Measurements from ENCODE around the gene DZIP3.
"Not testable (repeated sequence)": the region's sequence is repeated elsewhere in the genome, so short reads cannot be mapped to it uniquely, and the experiment has no call there.

Gene DZIP3

GRCh38 chr3:108598375-108598774 is 8.9 kb downstream of the DZIP3 start:
- no peak for DNase-seq (ENCODE audit: low spot score)

- DNase-seq (ENCODE audit: low spot score), result no peak
These were observed 10.3 kb downstream of the DZIP3 start for GRCh38 chr3:108599677-108600409.

- DNase-seq (ENCODE audit: low spot score), result no peak
These were observed 12.9 kb downstream of the DZIP3 start for GRCh38 chr3:108602249-108602934.

- DNase-seq (ENCODE audit: low spot score), result no peak
These were observed 13.4 kb downstream of the DZIP3 start for GRCh38 chr3:108602935-108603294.

GRCh38 chr3:108603691-108604090 is 14.2 kb downstream of the DZIP3 start:
- DNase-seq (ENCODE audit: low spot score), result no peak

GRCh38 chr3:108605028-108605427 is 15.5 kb downstream of the DZIP3 start:
- no peak for DNase-seq (ENCODE audit: low spot score)

- DNase-seq (ENCODE audit: low spot score), result no peak
These were observed 16.0 kb downstream of the DZIP3 start for GRCh38 chr3:108605491-108605890.

GRCh38 chr3:108608750-108609149 is 19.2 kb downstream of the DZIP3 start:
- DNase-seq (ENCODE audit: low spot score), result no peak

GRCh38 chr3:108610651-108611050 is 21.1 kb downstream of the DZIP3 start:
- no peak for DNase-seq (ENCODE audit: low spot score)

- DNase-seq (ENCODE audit: low spot score), result not testable (repeated sequence)
These were observed 26.6 kb downstream of the DZIP3 start for GRCh38 chr3:108616090-108616489.

GRCh38 chr3:108620250-108620649 is 30.7 kb downstream of the DZIP3 start:
- no peak for DNase-seq (ENCODE audit: low spot score)

GRCh38 chr3:108623504-108623903 is 34.0 kb downstream of the DZIP3 start:
- no peak for DNase-seq (ENCODE audit: low spot score)

GRCh38 chr3:108629974-108630373 is 40.5 kb downstream of the DZIP3 start:
- DNase-seq (ENCODE audit: low spot score), result no peak

- no peak for DNase-seq (ENCODE audit: low spot score)
These were observed 53.0 kb downstream of the DZIP3 start for GRCh38 chr3:108642526-108642925.

GRCh38 chr3:108645364-108645763 is 55.8 kb downstream of the DZIP3 start:
- no peak for DNase-seq (ENCODE audit: low spot score)

GRCh38 chr3:108655664-108656063 is 66.1 kb downstream of the DZIP3 start:
- DNase-seq (ENCODE audit: low spot score), result not testable (repeated sequence)

GRCh38 chr3:108661699-108662098 is 72.2 kb downstream of the DZIP3 start:
- DNase-seq (ENCODE audit: low spot score), result no peak

- DNase-seq (ENCODE audit: low spot score), result peak; percentile 77
These were observed 72.7 kb downstream of the DZIP3 start for GRCh38 chr3:108662142-108662738.

- no peak for DNase-seq (ENCODE audit: low spot score)
These were observed 74.7 kb downstream of the DZIP3 start for GRCh38 chr3:108664266-108664665.

GRCh38 chr3:108667312-108667711 is 77.8 kb downstream of the DZIP3 start:
- no peak for DNase-seq (ENCODE audit: low spot score)

GRCh38 chr3:108669208-108669607 is 79.7 kb downstream of the DZIP3 start:
- DNase-seq (ENCODE audit: low spot score), result no peak

GRCh38 chr3:108672701-108673100 is 83.2 kb downstream of the DZIP3 start:
- no peak for DNase-seq (ENCODE audit: low spot score)

- no peak for DNase-seq (ENCODE audit: low spot score)
These were observed 84.6 kb downstream of the DZIP3 start for GRCh38 chr3:108673988-108674661.
